Measurements from ENCODE around the gene LMO7.

The LMO7 gene

DNA sequence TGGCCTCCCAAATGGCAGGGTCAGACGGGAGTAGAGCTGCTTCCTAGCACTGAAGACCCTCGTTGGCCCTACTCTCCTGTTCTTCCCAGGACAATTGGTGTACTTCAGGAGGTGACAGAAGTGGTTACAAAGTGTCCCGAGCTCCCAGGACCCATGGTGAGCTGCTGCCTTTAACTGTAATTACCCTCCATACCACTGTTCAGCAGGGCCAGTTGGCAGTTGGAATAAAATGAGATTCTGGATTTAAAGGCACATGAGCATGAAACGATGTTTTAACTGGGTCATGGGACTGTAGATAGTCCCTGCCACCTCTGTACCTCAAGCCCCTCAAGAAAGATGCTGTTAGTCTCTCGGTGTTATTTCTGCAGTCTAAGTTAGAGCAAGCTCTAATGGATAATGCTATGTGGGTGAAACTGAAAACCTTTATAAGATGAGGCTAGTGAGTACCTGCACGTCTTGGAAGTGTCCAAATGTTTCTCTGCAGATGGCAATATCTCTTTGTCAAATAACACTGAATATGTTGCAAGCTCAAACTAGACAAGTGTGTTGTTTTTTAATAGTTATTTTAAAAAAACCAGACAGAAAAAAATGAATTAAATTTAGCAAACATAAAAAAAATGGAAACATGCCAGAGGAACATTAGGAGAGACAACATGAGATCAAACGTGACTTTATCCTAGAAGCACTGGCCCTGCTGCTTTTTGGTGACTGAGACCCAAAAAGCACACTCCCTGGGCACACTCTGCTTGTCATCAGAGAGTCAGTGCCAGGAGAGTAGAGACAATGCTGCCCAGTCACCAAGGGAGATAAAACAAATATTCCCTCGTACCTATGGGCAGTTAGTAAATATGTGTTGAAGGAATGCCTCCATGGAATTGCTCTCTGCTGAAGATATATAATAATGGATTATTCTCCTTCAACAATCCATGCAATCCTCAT, 266.3 kb downstream of the LMO7 start:
- Histone ChIP-seq H3K27ac (no peak overlapping the region), H3K4me3 (no peak overlapping the region)

DNA sequence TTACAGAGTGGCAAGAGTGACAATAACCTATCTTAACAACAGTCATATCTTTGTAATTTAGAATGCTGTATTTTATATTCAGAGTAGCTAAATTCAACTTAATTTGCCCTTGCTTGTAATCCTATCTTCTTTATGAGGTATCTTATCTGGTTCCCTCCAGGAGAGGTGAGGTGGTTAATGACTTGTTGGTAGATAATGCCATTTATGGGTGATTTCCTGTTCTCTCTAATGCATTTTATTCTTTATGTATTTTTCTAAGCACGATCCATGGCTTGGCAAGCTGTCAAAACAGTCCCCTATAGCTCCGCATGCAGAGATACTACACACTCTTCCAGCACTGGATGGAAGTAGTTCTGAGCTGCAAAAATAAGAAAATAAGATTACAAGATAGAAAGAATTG, 267.9 kb downstream of the LMO7 start:
- H3K27ac ChIP-seq: no peak overlapping the region
- H3K4me3 ChIP-seq: no peak overlapping the region

DNA sequence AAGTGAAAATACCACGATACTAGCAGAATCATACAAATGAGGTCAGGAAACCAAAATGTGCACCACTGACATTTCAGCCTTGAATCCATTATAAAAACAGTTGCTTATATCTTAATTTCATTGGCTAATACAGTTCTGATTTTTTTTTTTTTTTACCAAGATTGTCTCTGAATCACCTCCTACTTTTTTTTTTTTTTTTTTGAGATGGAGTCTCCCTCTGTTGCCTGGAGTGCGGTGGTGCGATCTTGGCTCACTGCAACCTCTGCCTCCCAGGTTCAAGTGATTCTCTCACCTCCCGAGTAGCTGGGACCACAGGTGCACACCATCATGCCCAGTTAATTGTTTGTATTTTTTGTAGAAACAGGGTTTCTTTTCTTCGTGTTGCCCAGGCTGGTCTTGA, 270.2 kb downstream of the LMO7 start:
- Histone ChIP-seq H3K27ac (no peak overlapping the region), H3K4me3 (no peak overlapping the region)

DNA sequence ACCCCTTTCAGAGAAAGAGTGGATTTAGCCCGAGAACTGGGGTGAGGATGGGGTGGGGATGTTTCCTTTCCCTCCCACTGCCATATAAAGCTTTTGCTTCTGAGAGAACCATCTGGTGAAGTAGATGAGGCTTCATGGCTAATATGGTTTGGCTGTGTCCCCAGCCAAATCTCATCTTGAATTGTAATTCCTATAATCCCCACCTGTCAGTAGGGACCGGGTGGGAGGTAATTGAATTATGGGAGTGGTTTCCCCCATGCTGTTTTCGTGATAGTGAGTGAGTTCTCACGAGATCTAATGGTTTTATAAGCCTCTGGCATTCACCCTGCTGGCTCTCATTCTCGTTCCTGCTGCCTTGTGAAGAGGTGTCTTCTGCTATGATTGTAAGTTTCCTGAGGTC, 270.9 kb downstream of the LMO7 start:
- Histone ChIP-seq H3K27ac (peak overlapping the region in 2 of 21 experiments; percentile 6 to 12), H3K4me3 (no peak overlapping the region)

DNA sequence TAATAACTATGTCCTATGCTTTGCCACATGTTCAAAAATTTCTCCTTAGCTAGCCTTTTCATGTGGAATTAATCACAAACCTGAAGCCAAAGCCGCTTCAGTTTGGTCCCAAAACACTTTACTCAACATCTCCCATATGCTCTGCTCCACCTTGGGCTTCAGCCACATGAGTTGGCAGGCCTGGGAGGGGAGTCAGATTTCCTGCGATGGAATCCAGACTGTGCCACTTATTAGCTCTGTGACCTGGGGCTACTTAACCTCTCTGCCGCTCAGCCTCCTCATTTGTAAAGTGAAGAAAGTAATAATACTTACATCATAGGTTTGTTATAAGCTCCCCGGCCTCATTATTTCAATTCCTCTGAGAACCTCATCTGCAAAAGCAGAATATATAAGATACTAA, 272.0 kb downstream of the LMO7 start:
- Histone ChIP-seq H3K27ac (no peak overlapping the region), H3K4me3 (no peak overlapping the region)

All from skin epidermis (tissue), 12 donors.